IMR-90 (cell line): ENCODE measurements around the gene ZNF888. TPM values are rescaled to one million over a fixed set of nuclear protein-coding genes. Genes with fewer than 3 reads are reported as not detected.

Experiments used
- ATAC-seq: fragments of 200-7000 bp; cut with Tn5 transposase; 2 replicates; pipeline ENCODE4 v1.9.1; 2020; ENCODE audit warnings: low read depth, mild to moderate bottlenecking, moderate library complexity
- BruUV-seq: library from RNA; stranded (reverse); fragments of 400-500 nt; replicated peaks from 2 replicates; lab custom pipeline; 2021; lab: Mats Ljungman, UMichigan
- CTCF ChIA-PET: fragments of 300-600 bp; formaldehyde crosslinking; extraction: SDS; loops from one replicate; lab custom pipeline; 2021; ENCODE audit warnings: antibody characterized with exemption; lab: Yijun Ruan, JAX
- POLR2A ChIA-PET: fragments of 300-600 bp; sonication (Branson Sonifier 250); formaldehyde crosslinking; loops from one replicate; lab custom pipeline; 2022; ENCODE audit warnings: antibody characterized with exemption; ENCODE audit not compliant: unreplicated experiment; lab: Charles Lee
- DNase-seq: peaks from one replicate; pipeline ENCODE4 v3.0.0; 2013
- H2AFZ ChIP-seq: replicated peaks from 2 replicates; pipeline ENCODE3; 2013; ENCODE audit warnings: low read length, mild to moderate bottlenecking; ENCODE audit not compliant: poor library complexity
- H2AK5ac ChIP-seq: 2 replicates; pipeline ENCODE4 v1.6.1; 2013; ENCODE audit warnings: low read depth, low read length, inconsistent platforms
- H2AK9ac ChIP-seq: replicated peaks from 2 replicates; pipeline ENCODE3; 2013; ENCODE audit warnings: mild to moderate bottlenecking, low read depth, low read length, moderate library complexity; ENCODE audit not compliant: poor library complexity
- H2BK120ac ChIP-seq: 2 replicates; pipeline ENCODE4 v1.6.1; 2013; ENCODE audit warnings: low read depth, low read length, inconsistent platforms
- H2BK15ac ChIP-seq: 3 replicates; pipeline ENCODE4 v1.6.1; 2013; ENCODE audit warnings: low read depth, low read length, inconsistent platforms
- H2BK20ac ChIP-seq: 2 replicates; pipeline ENCODE4 v1.6.1; 2013; ENCODE audit warnings: low read depth, mild to moderate bottlenecking, inconsistent platforms, low read length, moderate library complexity
- H2BK5ac ChIP-seq: 2 replicates; pipeline ENCODE4 v1.6.1; 2013; ENCODE audit warnings: mild to moderate bottlenecking, low read depth, low read length, inconsistent platforms; ENCODE audit not compliant: poor library complexity, severe bottlenecking
- H3K14ac ChIP-seq: replicated peaks from 2 replicates; pipeline ENCODE4 v1.6.1; 2013; ENCODE audit warnings: low read depth, low read length, inconsistent platforms
- H3K18ac ChIP-seq: 2 replicates; pipeline ENCODE4 v1.6.1; 2013; ENCODE audit warnings: low read depth, low read length, control low read depth
- H3K23ac ChIP-seq: 2 replicates; pipeline ENCODE4 v1.6.1; 2013; ENCODE audit warnings: low read depth, low read length, inconsistent platforms
- H3K27ac ChIP-seq: 2 replicates; pipeline ENCODE4 v1.5.1; 2013; ENCODE audit warnings: mild to moderate bottlenecking, control low read depth, low read length; ENCODE audit not compliant: insufficient read depth
- H3K27me3 ChIP-seq: 2 replicates; pipeline ENCODE4 v1.6.1; 2013; ENCODE audit warnings: low read length; ENCODE audit not compliant: control insufficient read depth, insufficient read depth
- H3K36me3 ChIP-seq: 2 replicates; pipeline ENCODE4 v1.6.1; 2013; ENCODE audit warnings: low read length, mixed read lengths; ENCODE audit not compliant: control insufficient read depth, insufficient read depth
- H3K4ac ChIP-seq: 2 replicates; pipeline ENCODE4 v1.6.1; 2013; ENCODE audit warnings: low read depth, low read length, inconsistent platforms
- H3K4me1 ChIP-seq: 2 replicates; pipeline ENCODE4 v1.6.1; 2013; ENCODE audit warnings: low read length, mixed read lengths; ENCODE audit not compliant: control insufficient read depth, insufficient read depth
- H3K4me2 ChIP-seq: 2 replicates; pipeline ENCODE4 v1.6.1; 2013; ENCODE audit warnings: low read depth, mild to moderate bottlenecking, control low read depth, low read length, moderate library complexity
- H3K4me3 ChIP-seq: 2 replicates; pipeline ENCODE4 v1.5.1; 2013; ENCODE audit warnings: low read depth, mild to moderate bottlenecking, control low read depth, low read length, moderate library complexity; ENCODE audit not compliant: insufficient read depth
- H3K56ac ChIP-seq: 2 replicates; pipeline ENCODE4 v1.6.1; 2013; ENCODE audit warnings: low read length, inconsistent platforms; ENCODE audit not compliant: insufficient read depth; ENCODE audit errors: extremely low read depth
- H3K79me1 ChIP-seq, 2 experiments: 2 replicates each; pipeline ENCODE4 v1.6.1; 2013; ENCODE audit warnings: low read length in 2 of 2, inconsistent platforms in 1 of 2, low read depth in 1 of 2
- H3K9ac ChIP-seq: 2 replicates; pipeline ENCODE4 v1.6.1; 2013; ENCODE audit warnings: low read depth, low read length, control low read depth
- H3K9me1 ChIP-seq: 2 replicates; pipeline ENCODE4 v1.6.1; 2013; ENCODE audit warnings: low read length, inconsistent platforms; ENCODE audit not compliant: insufficient read depth
- H3K9me3 ChIP-seq: 2 replicates; pipeline ENCODE4 v1.6.1; 2013; ENCODE audit warnings: low read length; ENCODE audit not compliant: control insufficient read depth, insufficient read depth
- H4K20me1 ChIP-seq: 2 replicates; pipeline ENCODE4 v1.6.1; 2013; ENCODE audit warnings: low read length, inconsistent platforms; ENCODE audit not compliant: insufficient read depth
- H4K5ac ChIP-seq: 2 replicates; pipeline ENCODE4 v1.6.1; 2013; ENCODE audit warnings: mild to moderate bottlenecking, low read depth, low read length, control low read depth
- H4K8ac ChIP-seq, 2 experiments: 2 replicates each; pipeline ENCODE4 v1.6.1; 2013; ENCODE audit warnings: low read depth in 2 of 2, low read length in 2 of 2, control low read depth in 1 of 2, inconsistent platforms in 1 of 2
- H4K91ac ChIP-seq: 2 replicates; pipeline ENCODE4 v1.6.1; 2013; ENCODE audit warnings: low read depth, low read length, inconsistent platforms; ENCODE audit not compliant: insufficient read depth
- BHLHE40 ChIP-seq: fragments of 150-350 bp; IDR thresholded peaks from 2 replicates; pipeline ENCODE4 v1.6.1; 2016; ENCODE audit warnings: mild to moderate bottlenecking, low read depth, low read length
- CEBPB ChIP-seq: IDR thresholded peaks from 2 replicates; pipeline ENCODE4 v1.6.1; 2012; ENCODE audit warnings: low read depth, low read length, improper control_type of control experiment
- CHD1 ChIP-seq: IDR thresholded peaks from 2 replicates; pipeline ENCODE4 v1.6.1; 2012; ENCODE audit warnings: low read depth, low read length, improper control_type of control experiment
- CTCF ChIP-seq: conservative IDR thresholded peaks from 2 replicates; pipeline ENCODE4 v1.5.1; 2012; ENCODE audit warnings: mild to moderate bottlenecking, low read depth, low read length, improper control_type of control experiment
- ELK1 ChIP-seq: fragments of 150-350 bp; IDR thresholded peaks from 2 replicates; pipeline ENCODE4 v1.6.1; 2016; ENCODE audit warnings: low read depth, mild to moderate bottlenecking, low read length, moderate library complexity, borderline replicate concordance
- FOS ChIP-seq: fragments of 150-350 bp; IDR thresholded peaks from 2 replicates; pipeline ENCODE4 v1.6.1; 2016; ENCODE audit warnings: low read depth, low read length
- MAFK ChIP-seq: IDR thresholded peaks from 2 replicates; pipeline ENCODE4 v1.6.1; 2012; ENCODE audit warnings: low read depth, low read length, improper control_type of control experiment
- MAZ ChIP-seq: IDR thresholded peaks from 2 replicates; pipeline ENCODE4 v1.6.1; 2012; ENCODE audit warnings: low read depth, mild to moderate bottlenecking, low read length, improper control_type of control experiment, moderate library complexity, borderline replicate concordance
- MXI1 ChIP-seq: IDR thresholded peaks from 2 replicates; pipeline ENCODE4 v1.6.1; 2012; ENCODE audit warnings: low read depth, mild to moderate bottlenecking, low read length, moderate library complexity, borderline replicate concordance
- NFE2L2 ChIP-seq: fragments of 150-350 bp; IDR thresholded peaks from 2 replicates; pipeline ENCODE4 v1.6.1; 2016; ENCODE audit warnings: low read depth, mild to moderate bottlenecking, low read length
- POLR2A ChIP-seq: IDR thresholded peaks from 2 replicates; pipeline ENCODE4 v1.6.1; 2012; ENCODE audit warnings: mild to moderate bottlenecking, low read depth, low read length
- RAD21 ChIP-seq: IDR thresholded peaks from 2 replicates; pipeline ENCODE4 v1.6.1; 2012; ENCODE audit warnings: low read length, improper control_type of control experiment
- RCOR1 ChIP-seq: IDR thresholded peaks from 2 replicates; pipeline ENCODE4 v1.6.1; 2012; ENCODE audit warnings: mild to moderate bottlenecking, low read length, improper control_type of control experiment; ENCODE audit not compliant: insufficient replicate concordance
- RFX5 ChIP-seq: IDR thresholded peaks from 2 replicates; pipeline ENCODE4 v1.8.0; 2012; ENCODE audit warnings: low read depth, mild to moderate bottlenecking, low read length, moderate library complexity
- SMC3 ChIP-seq: fragments of 150-350 bp; IDR thresholded peaks from 2 replicates; pipeline ENCODE4 v1.6.1; 2016; ENCODE audit warnings: low read depth, mild to moderate bottlenecking, antibody characterized with exemption, low read length, moderate library complexity
- USF2 ChIP-seq: fragments of 150-350 bp; IDR thresholded peaks from 2 replicates; pipeline ENCODE4 v1.6.1; 2017; ENCODE audit warnings: mild to moderate bottlenecking, antibody characterized with exemption, low read length, low read depth
- WGBS, 2 experiments: methylation state at CpG; one replicate each; pipeline versions ENCODE4 v1.1.5 to v1.1.7; 2013; ENCODE audit warnings: missing lambda C conversion rate in 2 of 2; ENCODE audit not compliant: insufficient read length in 1 of 2; ENCODE audit errors: extremely low coverage in 2 of 2; 5-methylcytosine and 5-hydroxymethylcytosine counted together
- dilution Hi-C: fragments of 300-500 bp; cut with HindIII; formaldehyde crosslinking; loops from one replicate; pipeline ENCODE4 v1.14.3; 2018; ENCODE audit warnings: low sequenced_read_pairs; ENCODE audit not compliant: unreplicated experiment
- in situ Hi-C: fragments of 300-500 bp; cut with MboI; formaldehyde crosslinking; loops from 3 replicates; pipeline ENCODE4 v1.14.3; 2019; ENCODE audit warnings: low sequenced_read_pairs, inconsistent platforms, mixed read lengths
- intact Hi-C: fragments of 100-400 bp; cut with micrococcal nuclease; formaldehyde crosslinking; loops from 2 replicates; pipeline ENCODE4 v1.10.0; 2022
- polyA plus RNA-seq, 3 experiments: library from polyadenylated mRNA; depleted of rRNA; stranded (reverse); fragments of >200 nt; gene quantifications; 2 replicates each; pipeline ENCODE4 v1.2.3, GENCODE V29; 2012; ENCODE audit warnings: low replicate concordance in 1 of 3
- total RNA-seq: library from RNA; depleted of rRNA; stranded (reverse); fragments of >200 nt; gene quantifications from 2 replicates; pipeline ENCODE4 v1.2.3, GENCODE V29; 2012

Gene ZNF888
- total and polyA plus RNA-seq, 2 of the 4 experiments (the other 2 are of a cell fraction) = 0.82 to 6.1 TPM

DNA sequence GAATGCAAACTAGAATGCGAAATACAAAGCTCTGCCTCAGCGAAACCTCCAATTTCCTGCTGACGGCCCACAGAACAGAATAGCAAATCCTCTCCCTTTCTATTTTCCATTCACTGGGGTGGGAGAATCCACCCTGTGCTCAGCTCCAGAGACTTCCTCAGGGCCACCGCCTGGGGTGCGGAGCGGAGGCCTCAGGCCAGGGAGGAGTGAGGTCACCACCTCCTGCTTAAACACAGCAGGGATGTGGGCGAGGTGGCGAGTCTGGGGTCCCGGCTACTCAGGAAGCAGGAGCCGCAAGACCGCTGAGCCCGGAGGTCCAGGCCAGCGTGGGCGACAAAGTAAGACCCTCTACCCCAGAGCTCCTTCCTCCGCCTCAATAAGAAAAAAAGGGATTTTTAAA, 25.1 kb downstream of the ZNF888 start:
- Histone ChIP-seq H3K56ac (no peak overlapping the region), H3K9me3 (no peaks in the 10 kb centered on the region), H3K14ac (no peak overlapping the region), H3K4me2 (peak overlapping the region; percentile 87; the same call in 1 of the 2 replicates), H3K9me1 (no peaks in the 10 kb centered on the region), H2BK120ac (no peak overlapping the region), H2BK15ac (no peak overlapping the region), H3K4me3 (no peak overlapping the region; the same call in 1 of the 2 replicates), H3K18ac (no peak overlapping the region), H2AK5ac (no peak overlapping the region), H3K79me1 (peaks cover 7 to 9% of the 10 kb centered on the region in 2 experiments), H2BK20ac (no peak overlapping the region), H4K8ac (peak overlapping the region; percentile 77 to 92), H3K27ac (peak overlapping the region; percentile 73; the same call in 1 of the 2 replicates), H3K9ac (no peak overlapping the region), H2BK5ac (no peak overlapping the region), H4K20me1 (no peaks in the 10 kb centered on the region), H3K4ac (no peak overlapping the region), H4K5ac (peak overlapping the region; percentile 90), H3K27me3 (no peaks in the 10 kb centered on the region), H2AK9ac (no peak overlapping the region), H2AFZ (peak overlapping the region; percentile 96), H3K4me1 (0 out of 2 replicates have a peak, but pooled peaks cover 2% of the 10 kb centered on the region), H4K91ac (no peak overlapping the region), H3K36me3 (no peaks in the 10 kb centered on the region; the same call in 1 of the 2 replicates), H3K23ac (no peak overlapping the region)
- no peak for ATAC-seq
- no peak for TF ChIP-seq USF2
- no peak for TF ChIP-seq CEBPB
- no peak for TF ChIP-seq CHD1
- no peak for TF ChIP-seq BHLHE40
- TF ChIP-seq MAZ = no peak
- TF ChIP-seq RCOR1 = no peak
- TF ChIP-seq SMC3 = no peak
- no peak for TF ChIP-seq POLR2A
- TF ChIP-seq RAD21 = no peak
- TF ChIP-seq MAFK = no peak
- TF ChIP-seq RFX5 = no peak
- TF ChIP-seq NFE2L2 = no peak
- TF ChIP-seq MXI1 = no peak
- TF ChIP-seq ELK1 = no peak
- TF ChIP-seq FOS = no peak
- no peak for TF ChIP-seq CTCF
- ChIA-PET CTCF (no interaction called here), POLR2A (no interaction called here)
- BruUV-seq = no TSS peak
- intact Hi-C loops (no loop called here), in situ Hi-C loops (no loop called here), dilution Hi-C loops (no loop called here)
- DNase-seq = no peak
- WGBS, 2 experiments = 91% methylated on average over 3 of the region's 15 CpGs; no CpG with 5 or more reads in 1 of the 2 experiments
